HEK293 (cell line): ENCODE measurements around the gene LRP6.

Experiments
- FEZF1 ChIP-seq: fragments of 450-650 bp; formaldehyde crosslinking; IDR thresholded peaks from 2 replicates; pipeline ENCODE4 v1.5.1; 2016; ENCODE audit warnings: missing biosample characterization, missing genetic modification characterization
- GLI4 ChIP-seq: fragments of 450-650 bp; formaldehyde crosslinking; IDR thresholded peaks from 2 replicates; pipeline ENCODE4 v1.5.1; 2016; ENCODE audit warnings: missing biosample characterization, missing genetic modification characterization
- HOXD13 ChIP-seq: sonication (generic); formaldehyde crosslinking; IDR thresholded peaks from 2 replicates; pipeline ENCODE4 v1.8.0; 2022; ENCODE audit warnings: missing genetic modification reagents, borderline replicate concordance
- KLF8 ChIP-seq: fragments of 450-650 bp; formaldehyde crosslinking; IDR thresholded peaks from 2 replicates; pipeline ENCODE4 v1.5.1; 2016; ENCODE audit warnings: missing biosample characterization, missing genetic modification characterization
- KLF9 ChIP-seq: fragments of 450-650 bp; formaldehyde crosslinking; IDR thresholded peaks from 2 replicates; pipeline ENCODE4 v1.5.1; 2016; ENCODE audit warnings: missing biosample characterization, missing genetic modification characterization, low read depth
- OSR2 ChIP-seq: fragments of 450-650 bp; formaldehyde crosslinking; IDR thresholded peaks from 2 replicates; pipeline ENCODE4 v1.5.1; 2016; ENCODE audit warnings: missing biosample characterization, missing genetic modification characterization
- PRDM6 ChIP-seq: fragments of 450-650 bp; formaldehyde crosslinking; IDR thresholded peaks from 2 replicates; pipeline ENCODE4 v1.5.1; 2017; ENCODE audit warnings: missing biosample characterization, missing genetic modification characterization
- REST ChIP-seq: fragments of 450-650 bp; formaldehyde crosslinking; IDR thresholded peaks from 2 replicates; pipeline ENCODE4 v1.5.1; 2016; ENCODE audit warnings: missing biosample characterization, missing genetic modification characterization
- SP2 ChIP-seq: fragments of 450-650 bp; formaldehyde crosslinking; IDR thresholded peaks from 2 replicates; pipeline ENCODE4 v1.5.1; 2016; ENCODE audit warnings: missing biosample characterization, missing genetic modification characterization
- SP7 ChIP-seq: fragments of 450-650 bp; formaldehyde crosslinking; IDR thresholded peaks from 2 replicates; pipeline ENCODE4 v1.5.1; 2016; ENCODE audit warnings: missing biosample characterization, missing genetic modification characterization
- YY1 ChIP-seq: fragments of 450-650 bp; formaldehyde crosslinking; IDR thresholded peaks from 2 replicates; pipeline ENCODE4 v1.5.1; 2018; ENCODE audit warnings: missing biosample characterization, missing genetic modification characterization
- ZBTB7A ChIP-seq: fragments of 450-650 bp; formaldehyde crosslinking; IDR thresholded peaks from 2 replicates; pipeline ENCODE4 v1.5.1; 2016; ENCODE audit warnings: low read depth, missing biosample characterization, missing genetic modification characterization
- ZBTB8A ChIP-seq: fragments of 450-650 bp; formaldehyde crosslinking; IDR thresholded peaks from 2 replicates; pipeline ENCODE4 v1.5.1; 2016; ENCODE audit warnings: missing biosample characterization, missing genetic modification characterization
- ZFP3 ChIP-seq: fragments of 450-650 bp; formaldehyde crosslinking; IDR thresholded peaks from 2 replicates; pipeline ENCODE4 v1.5.1; 2016; ENCODE audit warnings: low read depth, missing biosample characterization, missing genetic modification characterization
- ZFP69B ChIP-seq: fragments of 450-650 bp; formaldehyde crosslinking; IDR thresholded peaks from 2 replicates; pipeline ENCODE4 v1.5.1; 2016; ENCODE audit warnings: missing biosample characterization, missing genetic modification characterization
- ZNF138 ChIP-seq: fragments of 450-650 bp; formaldehyde crosslinking; IDR thresholded peaks from 2 replicates; pipeline ENCODE4 v1.5.1; 2016; ENCODE audit warnings: missing biosample characterization, missing genetic modification characterization, borderline replicate concordance
- ZNF140 ChIP-seq: fragments of 450-650 bp; formaldehyde crosslinking; IDR thresholded peaks from 2 replicates; pipeline ENCODE4 v1.5.1; 2016; ENCODE audit warnings: missing biosample characterization, missing genetic modification characterization
- ZNF146 ChIP-seq: fragments of 450-650 bp; formaldehyde crosslinking; IDR thresholded peaks from 2 replicates; pipeline ENCODE4 v1.5.1; 2016; ENCODE audit warnings: missing biosample characterization, missing genetic modification characterization
- ZNF16 ChIP-seq: fragments of 450-650 bp; formaldehyde crosslinking; IDR thresholded peaks from 2 replicates; pipeline ENCODE4 v1.5.1; 2016; ENCODE audit warnings: low read depth, missing biosample characterization, missing genetic modification characterization
- ZNF211 ChIP-seq: fragments of 450-650 bp; formaldehyde crosslinking; IDR thresholded peaks from 2 replicates; pipeline ENCODE4 v1.5.1; 2016; ENCODE audit warnings: low read depth, missing biosample characterization, missing genetic modification characterization
- ZNF223 ChIP-seq: fragments of 450-650 bp; formaldehyde crosslinking; IDR thresholded peaks from 2 replicates; pipeline ENCODE4 v1.5.1; 2016; ENCODE audit warnings: missing biosample characterization, missing genetic modification characterization
- ZNF292 ChIP-seq: fragments of 450-650 bp; formaldehyde crosslinking; IDR thresholded peaks from 2 replicates; pipeline ENCODE4 v1.5.1; 2016; ENCODE audit warnings: low read depth, missing biosample characterization, missing genetic modification characterization, borderline replicate concordance
- ZNF324 ChIP-seq: fragments of 450-650 bp; formaldehyde crosslinking; IDR thresholded peaks from 2 replicates; pipeline ENCODE4 v1.5.1; 2016; ENCODE audit warnings: missing biosample characterization, missing genetic modification characterization
- ZNF335 ChIP-seq: fragments of 450-650 bp; formaldehyde crosslinking; conservative IDR thresholded peaks from 2 replicates; pipeline ENCODE4 v1.5.1; 2016; ENCODE audit warnings: missing biosample characterization, missing genetic modification characterization
- ZNF404 ChIP-seq: fragments of 450-650 bp; formaldehyde crosslinking; IDR thresholded peaks from 2 replicates; pipeline ENCODE4 v1.5.1; 2017; ENCODE audit warnings: missing biosample characterization, missing genetic modification characterization
- ZNF433 ChIP-seq: fragments of 450-650 bp; formaldehyde crosslinking; IDR thresholded peaks from 2 replicates; pipeline ENCODE4 v1.5.1; 2016; ENCODE audit warnings: missing biosample characterization, missing genetic modification characterization, low read depth
- ZNF48 ChIP-seq: fragments of 450-650 bp; formaldehyde crosslinking; IDR thresholded peaks from 2 replicates; pipeline ENCODE4 v1.5.1; 2016; ENCODE audit warnings: missing biosample characterization, missing genetic modification characterization
- ZNF529 ChIP-seq: fragments of 450-650 bp; formaldehyde crosslinking; IDR thresholded peaks from 2 replicates; pipeline ENCODE4 v1.5.1; 2017; ENCODE audit warnings: missing genetic modification characterization, missing biosample characterization; ENCODE audit not compliant: insufficient replicate concordance
- ZNF596 ChIP-seq: fragments of 450-650 bp; IDR thresholded peaks from 2 replicates; pipeline ENCODE4 v1.5.0; 2018; ENCODE audit warnings: missing biosample characterization, mild to moderate bottlenecking, missing genetic modification characterization, moderate library complexity
- ZNF610 ChIP-seq: fragments of 450-650 bp; formaldehyde crosslinking; IDR thresholded peaks from 2 replicates; pipeline ENCODE4 v1.5.1; 2016; ENCODE audit warnings: missing biosample characterization, missing genetic modification characterization, borderline replicate concordance
- ZNF621 ChIP-seq: fragments of 450-650 bp; formaldehyde crosslinking; IDR thresholded peaks from 2 replicates; pipeline ENCODE4 v1.5.1; 2017; ENCODE audit warnings: missing biosample characterization, missing genetic modification characterization
- ZNF626 ChIP-seq: fragments of 450-650 bp; sonication (Bioruptor Pico); formaldehyde crosslinking; IDR thresholded peaks from 2 replicates; pipeline ENCODE4 v1.5.1; 2018; ENCODE audit warnings: missing biosample characterization, missing genetic modification characterization, inconsistent platforms
- ZNF629 ChIP-seq: fragments of 450-650 bp; formaldehyde crosslinking; IDR thresholded peaks from 2 replicates; pipeline ENCODE4 v1.5.1; 2017; ENCODE audit warnings: missing biosample characterization, missing genetic modification characterization
- ZNF670 ChIP-seq: fragments of 450-650 bp; formaldehyde crosslinking; IDR thresholded peaks from 2 replicates; pipeline ENCODE4 v1.5.1; 2016; ENCODE audit warnings: missing biosample characterization, missing genetic modification characterization, low read depth
- ZSCAN30 ChIP-seq: fragments of 450-650 bp; IDR thresholded peaks from 2 replicates; pipeline ENCODE4 v1.5.1; 2018; ENCODE audit warnings: missing biosample characterization, mild to moderate bottlenecking, missing genetic modification characterization, moderate library complexity
- ZSCAN4 ChIP-seq: fragments of 450-650 bp; formaldehyde crosslinking; IDR thresholded peaks from 2 replicates; pipeline ENCODE4 v1.5.1; 2017; ENCODE audit warnings: missing biosample characterization, missing genetic modification characterization

Gene LRP6

GRCh38 chr12:12266873-12267741 lies at the start of gene LRP6 (continued):
- TF ChIP-seq REST (tag by site-specific recombination) (no peak), ZNF211 (no peak; the same call in 1 of the 2 replicates), ZNF223 (tag by site-specific recombination) (peak; percentile 48; the same call in 1 of the 2 replicates), ZFP69B (tag by site-specific recombination) (peak; percentile 93), ZNF596 (tag by site-specific recombination) (0 out of 2 replicates have a peak, but pooled peaks have one; percentile 26), OSR2 (tag by site-specific recombination) (peak; percentile 67), ZSCAN30 (tag by site-specific recombination) (peak; percentile 64), ZBTB8A (tag by site-specific recombination) (peak; percentile 94), GLI4 (tag by site-specific recombination) (peak; percentile 98), ZNF621 (tag by site-specific recombination) (peak; percentile 65; the same call in 1 of the 2 replicates), ZNF404 (tag by site-specific recombination) (no peak), ZSCAN4 (tag by site-specific recombination) (peak; percentile 74), ZNF140 (tag by site-specific recombination) (no peak; the same call in 1 of the 2 replicates), SP7 (peak; percentile 100), ZNF529 (tag by site-specific recombination) (peak; percentile 32), ZNF138 (tag by site-specific recombination) (no peak), ZNF48 (tag by site-specific recombination) (no peak), ZNF626 (tag by site-specific recombination) (no peak; the same call in 1 of the 2 replicates), YY1 (tag by site-specific recombination) (peak; percentile 81), ZNF335 (tag by site-specific recombination) (peak; percentile 77), SP2 (tag by site-specific recombination) (peak; percentile 99), ZBTB7A (tag by site-specific recombination) (peak; percentile 100), ZNF292 (tag by site-specific recombination) (no peak), ZFP3 (tag by site-specific recombination) (no peak; the same call in 1 of the 2 replicates), PRDM6 (tag by site-specific recombination) (peak; percentile 40; the same call in 1 of the 2 replicates), KLF8 (tag by site-specific recombination) (peak; percentile 100), ZNF610 (tag by site-specific recombination) (peak; percentile 93), ZNF324 (tag by site-specific recombination) (peak; percentile 100), ZNF433 (tag by site-specific recombination) (no peak), FEZF1 (peak; percentile 72), ZNF670 (tag by site-specific recombination) (peak; percentile 95; the same call in 1 of the 2 replicates), ZNF629 (peak; percentile 93), ZNF146 (tag by site-specific recombination) (peak; percentile 99), KLF9 (tag by site-specific recombination) (peak; percentile 99), ZNF16 (no peak), HOXD13 (CRISPR knock-in tag) (no peak)
